ENCODE results near the gene SNX19. TPM values are rescaled to one million over a fixed set of nuclear protein-coding genes. Genes with fewer than 3 reads are reported as not detected.

SNX19 gene
- total and polyA plus RNA-seq, 2 experiments from 2014 or later, result 5.2 to 30.0 TPM

- ATAC-seq, result peak; percentile 82
- peaks cover 21% of the 10 kb centered on the region for H3K4me1 Mint-ChIP-seq
- no peaks in the 10 kb centered on the region; the same call in 1 of the 2 replicates for H3K36me3 ChIP-seq (ENCODE audit: insufficient read depth)
Measured at GRCh38 chr11:130894322-130895025, 21.8 kb downstream of the SNX19 start.

More at GRCh38 chr11:130894322-130895025, 21.8 kb downstream of the SNX19 start:
- Mint-ChIP-seq H3K27me3 (ENCODE audit: insufficient read depth, low read depth, poor library complexity) (no peaks in the 10 kb centered on the region), H3K36me3 (ENCODE audit: low read depth) (peaks cover 24% of the 10 kb centered on the region), H3K4me3 (no peak overlapping the region), H3K9me3 (no peaks in the 10 kb centered on the region), H3K27ac (no peak overlapping the region)
- no peaks in the 10 kb centered on the region for H3K27me3 ChIP-seq (ENCODE audit: insufficient read depth)
- H3K4me1 ChIP-seq (ENCODE audit: insufficient read depth), result peaks cover 16% of the 10 kb centered on the region; the same call in 1 of the 2 replicates
- H3F3A ChIP-seq (replicated peaks; ENCODE audit: low read depth), result no peaks in the 10 kb centered on the region
- H3K9me2 ChIP-seq (ENCODE audit: insufficient read depth), result no peaks in the 10 kb centered on the region
- 0 out of 2 replicates have a peak, but pooled peaks cover 7% of the 10 kb centered on the region for H4K20me1 ChIP-seq (replicated peaks; ENCODE audit: insufficient read depth)
- no peak overlapping the region for H3K27ac ChIP-seq (ENCODE audit: low read depth)
- no peak for TF ChIP-seq REST (IDR thresholded peaks at IDR 0.05; ENCODE audit: unreplicated experiment)
- TF ChIP-seq CTCF (conservative IDR thresholded peaks at IDR 0.05; ENCODE audit: low read depth in 2 of 2), result peak; percentile 90 to 98
- no peak overlapping the region for H2AFZ ChIP-seq
- H3K79me2 ChIP-seq (replicated peaks; ENCODE audit: insufficient read depth), result no peaks in the 10 kb centered on the region
- peak; percentile 94 for DNase-seq (ENCODE audit: low spot score)
- H3K4me3 ChIP-seq, result no peak overlapping the region
- H3K4me2 ChIP-seq, result no peak overlapping the region

All from GM23338 (cell line).